IMR-90 (cell line): Measurements from ENCODE around the gene ARHGAP18.

Experiments used
- MAZ ChIP-seq: IDR thresholded peaks from 2 replicates; pipeline ENCODE4 v1.6.1; 2012; ENCODE audit warnings: low read depth, mild to moderate bottlenecking, low read length, improper control_type of control experiment, moderate library complexity, borderline replicate concordance
- POLR2A ChIP-seq: IDR thresholded peaks from 2 replicates; pipeline ENCODE4 v1.6.1; 2012; ENCODE audit warnings: mild to moderate bottlenecking, low read depth, low read length
- RCOR1 ChIP-seq: IDR thresholded peaks from 2 replicates; pipeline ENCODE4 v1.6.1; 2012; ENCODE audit warnings: mild to moderate bottlenecking, low read length, improper control_type of control experiment; ENCODE audit not compliant: insufficient replicate concordance
- SMC3 ChIP-seq: fragments of 150-350 bp; IDR thresholded peaks from 2 replicates; pipeline ENCODE4 v1.6.1; 2016; ENCODE audit warnings: low read depth, mild to moderate bottlenecking, antibody characterized with exemption, low read length, moderate library complexity
- TF ChIP-seq, protein P1 (sequence below): conservative IDR thresholded peaks from 2 replicates; pipeline ENCODE4 v1.5.1; 2012; ENCODE audit warnings: mild to moderate bottlenecking, low read depth, low read length, improper control_type of control experiment
- TF ChIP-seq, protein P2 (sequence below): fragments of 150-350 bp; IDR thresholded peaks from 2 replicates; pipeline ENCODE4 v1.6.1; 2017; ENCODE audit warnings: mild to moderate bottlenecking, antibody characterized with exemption, low read length, low read depth

DNA sequence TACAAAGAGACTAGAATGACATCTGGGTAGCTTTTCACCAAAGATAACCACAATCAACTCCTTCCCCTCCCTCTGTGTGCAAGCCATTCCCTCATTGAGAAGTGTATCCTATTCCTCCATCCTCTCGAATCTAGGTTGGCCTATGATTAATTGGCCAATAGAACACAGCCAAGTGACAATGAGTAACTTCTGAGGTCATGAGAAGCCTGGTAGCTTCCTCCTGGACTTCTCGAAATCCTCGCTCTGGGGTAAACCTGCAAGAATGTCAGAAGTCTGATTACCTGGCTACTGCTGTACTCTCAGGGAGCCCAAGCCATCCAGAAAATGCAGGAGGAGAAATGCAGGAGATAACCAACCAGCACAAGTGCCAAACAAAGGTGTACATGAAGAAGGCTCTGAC is 13.1 kb downstream of the ARHGAP18 start:
- TF ChIP-seq, protein P1, sequence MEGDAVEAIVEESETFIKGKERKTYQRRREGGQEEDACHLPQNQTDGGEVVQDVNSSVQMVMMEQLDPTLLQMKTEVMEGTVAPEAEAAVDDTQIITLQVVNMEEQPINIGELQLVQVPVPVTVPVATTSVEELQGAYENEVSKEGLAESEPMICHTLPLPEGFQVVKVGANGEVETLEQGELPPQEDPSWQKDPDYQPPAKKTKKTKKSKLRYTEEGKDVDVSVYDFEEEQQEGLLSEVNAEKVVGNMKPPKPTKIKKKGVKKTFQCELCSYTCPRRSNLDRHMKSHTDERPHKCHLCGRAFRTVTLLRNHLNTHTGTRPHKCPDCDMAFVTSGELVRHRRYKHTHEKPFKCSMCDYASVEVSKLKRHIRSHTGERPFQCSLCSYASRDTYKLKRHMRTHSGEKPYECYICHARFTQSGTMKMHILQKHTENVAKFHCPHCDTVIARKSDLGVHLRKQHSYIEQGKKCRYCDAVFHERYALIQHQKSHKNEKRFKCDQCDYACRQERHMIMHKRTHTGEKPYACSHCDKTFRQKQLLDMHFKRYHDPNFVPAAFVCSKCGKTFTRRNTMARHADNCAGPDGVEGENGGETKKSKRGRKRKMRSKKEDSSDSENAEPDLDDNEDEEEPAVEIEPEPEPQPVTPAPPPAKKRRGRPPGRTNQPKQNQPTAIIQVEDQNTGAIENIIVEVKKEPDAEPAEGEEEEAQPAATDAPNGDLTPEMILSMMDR, result no peak
- no peak for TF ChIP-seq POLR2A
- TF ChIP-seq, protein P2, sequence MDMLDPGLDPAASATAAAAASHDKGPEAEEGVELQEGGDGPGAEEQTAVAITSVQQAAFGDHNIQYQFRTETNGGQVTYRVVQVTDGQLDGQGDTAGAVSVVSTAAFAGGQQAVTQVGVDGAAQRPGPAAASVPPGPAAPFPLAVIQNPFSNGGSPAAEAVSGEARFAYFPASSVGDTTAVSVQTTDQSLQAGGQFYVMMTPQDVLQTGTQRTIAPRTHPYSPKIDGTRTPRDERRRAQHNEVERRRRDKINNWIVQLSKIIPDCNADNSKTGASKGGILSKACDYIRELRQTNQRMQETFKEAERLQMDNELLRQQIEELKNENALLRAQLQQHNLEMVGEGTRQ, result no peak
- TF ChIP-seq RCOR1, result no peak
- TF ChIP-seq SMC3, result no peak
- no peak for TF ChIP-seq MAZ
